Activated T-cell treated with anti-CD3 and anti-CD28 coated beads for 4 hours (primary cell): ENCODE results near the gene EIF4E3.

Experiments
- DNase-seq: peaks from one replicate; pipeline ENCODE4 v3.0.0-alpha.2; 2020

EIF4E3 gene

DNA sequence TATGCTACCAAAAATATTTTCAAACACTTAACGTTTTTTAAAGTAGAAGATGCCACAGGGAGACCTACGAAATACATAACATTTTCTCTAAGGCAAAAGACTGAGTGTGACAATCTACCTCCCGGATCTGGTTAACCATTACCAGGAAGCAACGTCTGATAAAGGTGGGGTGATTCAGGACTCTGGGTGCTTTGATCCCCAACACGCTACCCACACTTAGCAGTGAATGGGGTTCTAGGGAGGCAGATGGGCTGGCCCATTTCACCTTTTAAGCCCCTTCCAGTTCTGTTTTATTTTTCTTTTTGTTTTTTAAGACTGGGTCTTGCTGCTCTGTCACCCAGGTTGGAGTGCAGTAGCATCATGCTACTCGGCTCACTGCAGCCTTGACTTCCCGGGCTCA, 39.5 kb downstream of the EIF4E3 start:
- DNase-seq: no peak

- DNase-seq: no peak
Observed at GRCh38 chr3:71684757-71685386, 40.3 kb downstream of the EIF4E3 start.

- DNase-seq: no peak
Observed at GRCh38 chr3:71684046-71684756, 41.0 kb downstream of the EIF4E3 start.

- no peak for DNase-seq
Observed at GRCh38 chr3:71681224-71681668, 44.0 kb downstream of the EIF4E3 start.

DNA sequence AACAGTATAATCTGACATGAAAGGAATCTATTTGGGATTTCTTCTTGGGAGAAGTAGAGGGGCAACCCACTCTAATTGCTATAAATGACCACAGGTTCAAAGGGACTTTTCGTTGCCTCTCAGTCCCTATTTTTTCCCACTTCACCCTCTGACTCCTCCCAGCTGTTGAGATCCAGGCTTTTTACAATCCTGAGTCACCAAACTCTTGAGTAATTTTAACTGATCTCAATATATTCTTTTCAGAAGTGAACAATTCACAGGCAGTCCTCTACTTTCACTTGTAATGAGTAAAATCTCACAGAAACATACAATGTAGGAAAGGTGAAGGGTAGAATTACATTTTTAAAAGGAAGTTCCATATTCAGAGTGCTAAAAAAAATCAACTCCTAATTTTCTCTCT, 44.6 kb downstream of the EIF4E3 start:
- no peak for DNase-seq

- DNase-seq: no peak
Observed at GRCh38 chr3:71676931-71677330, 48.3 kb downstream of the EIF4E3 start.

GRCh38 chr3:71673486-71673885, 51.7 kb downstream of the EIF4E3 start:
- no peak for DNase-seq

DNA sequence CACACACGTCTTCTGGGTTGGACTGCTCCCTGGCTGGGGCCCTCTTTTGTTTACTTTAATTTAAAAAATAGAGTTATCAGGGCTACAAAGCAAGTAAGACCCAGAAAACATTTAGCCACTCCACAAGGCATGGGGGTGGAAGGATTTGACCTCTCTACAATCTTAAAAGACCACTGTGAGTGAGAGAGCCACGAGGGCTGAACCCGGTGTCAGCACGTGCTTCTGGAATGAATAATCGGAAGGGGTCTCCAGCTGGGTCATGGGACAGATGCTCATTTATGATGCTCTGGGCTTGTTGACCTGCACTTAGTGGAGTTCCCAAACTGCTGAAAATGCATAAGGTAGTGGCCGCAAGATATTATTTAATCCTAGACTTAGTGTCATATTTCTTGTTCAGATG, 52.4 kb downstream of the EIF4E3 start:
- no peak for DNase-seq

- no peak for DNase-seq
Observed at GRCh38 chr3:71672340-71672739, 52.9 kb downstream of the EIF4E3 start.

GRCh38 chr3:71671216-71671845, 53.9 kb downstream of the EIF4E3 start:
- DNase-seq: no peak

GRCh38 chr3:71662568-71662967, 62.6 kb downstream of the EIF4E3 start:
- no peak for DNase-seq

DNA sequence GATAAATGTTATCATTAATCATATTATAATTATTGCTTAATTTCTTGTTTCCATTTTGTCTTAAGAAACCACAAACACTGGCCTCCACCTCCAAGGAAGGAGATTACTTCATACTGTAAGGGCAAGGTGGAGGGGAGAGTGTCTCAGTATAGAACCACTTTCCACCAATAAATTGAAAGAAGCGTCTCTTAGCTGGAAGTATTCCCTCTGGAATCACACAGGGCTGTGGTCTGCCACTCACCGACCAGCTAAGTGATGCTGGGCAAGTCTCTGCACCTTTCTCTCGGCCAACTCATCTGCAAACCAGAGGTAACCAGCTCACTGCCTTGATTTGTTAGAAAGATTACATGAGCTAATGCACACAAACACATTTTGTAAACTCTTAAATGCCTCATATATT, 63.1 kb downstream of the EIF4E3 start:
- DNase-seq: no peak

DNA sequence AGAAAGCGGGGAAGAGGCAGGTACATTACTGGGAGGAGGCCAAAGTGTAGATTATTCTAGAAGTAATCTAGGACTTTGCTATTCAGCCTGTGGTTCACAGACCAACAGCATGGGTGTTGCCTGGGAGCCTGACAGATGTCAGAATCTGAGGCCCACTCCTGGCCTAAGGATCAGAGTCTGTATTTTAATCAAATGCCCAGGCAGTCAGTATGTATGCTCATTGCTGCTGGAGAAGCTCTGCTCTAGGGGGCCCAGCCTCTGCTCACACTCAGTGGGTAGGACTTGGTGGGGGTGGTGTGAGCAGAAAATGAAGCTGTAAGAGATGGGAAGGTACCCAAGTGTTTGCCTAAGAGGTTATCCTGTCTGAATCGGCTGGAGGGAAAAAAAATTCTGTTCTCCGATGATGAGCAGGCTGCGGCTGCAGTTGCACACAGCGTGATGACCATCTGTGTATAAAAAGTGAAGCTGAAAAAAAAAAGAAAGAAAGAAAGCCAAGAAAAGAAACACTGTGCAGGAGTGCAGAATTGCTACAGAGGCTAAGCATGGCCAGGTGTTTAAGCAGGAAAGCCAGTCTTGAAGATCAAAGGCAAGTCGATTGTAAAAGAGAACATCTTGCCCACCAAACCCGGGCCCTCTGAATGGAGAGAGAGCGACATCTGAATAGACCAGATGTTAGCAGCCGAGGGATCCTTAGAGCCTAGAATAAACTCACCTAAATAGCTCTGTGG, 65.2 kb downstream of the EIF4E3 start:
- DNase-seq: no peak

DNA sequence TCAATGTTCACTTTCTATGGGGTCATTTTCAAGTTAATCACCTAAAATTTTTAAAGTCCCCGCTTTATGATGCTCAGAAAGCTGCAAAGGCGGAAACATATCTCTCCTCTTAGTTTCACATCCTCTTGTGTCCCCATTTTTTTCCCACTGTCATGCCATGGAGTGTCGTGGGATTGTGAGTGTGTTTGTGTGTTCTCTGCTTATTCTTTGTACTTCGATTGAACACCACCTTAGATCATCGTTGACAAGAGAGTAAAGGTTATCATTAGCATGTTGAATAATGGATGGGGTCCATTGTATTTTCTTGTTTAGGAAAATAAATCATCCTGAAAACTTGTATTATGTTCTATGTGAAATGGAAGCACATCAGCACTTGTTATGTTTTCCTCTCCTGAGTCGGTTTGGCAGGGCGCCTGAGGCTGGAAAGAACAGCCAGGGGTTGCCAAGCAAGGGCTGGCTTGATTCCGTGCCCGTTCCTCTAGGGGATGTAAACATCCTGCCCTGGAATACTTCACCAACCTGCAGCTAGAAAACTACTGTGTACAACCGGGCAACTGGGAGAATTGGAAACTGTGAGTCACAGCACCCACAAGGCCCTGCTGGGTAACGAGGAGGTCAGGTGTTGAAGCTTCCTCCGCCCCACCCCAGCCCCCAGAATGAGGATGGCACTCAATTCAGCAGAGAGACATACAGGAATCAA, 67.2 kb downstream of the EIF4E3 start:
- no peak for DNase-seq

DNA sequence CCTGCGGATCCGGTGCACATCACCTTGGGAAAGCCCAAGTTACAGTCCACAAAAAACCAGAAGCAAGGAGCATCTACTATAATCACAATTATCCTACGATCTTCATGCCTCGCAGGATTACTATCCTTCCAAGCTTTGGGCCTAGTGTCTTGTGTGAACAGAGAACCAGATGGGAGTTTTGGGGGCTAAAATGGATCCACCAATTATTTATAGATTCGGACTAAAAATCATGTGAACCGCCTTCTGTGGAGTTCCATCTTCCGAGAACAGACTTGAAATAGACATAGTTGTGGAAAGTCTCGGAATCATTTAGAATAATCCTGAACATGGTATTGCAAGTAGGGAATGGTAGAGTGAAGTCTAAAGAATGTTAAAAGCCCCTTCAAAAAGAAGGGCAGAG, 70.1 kb downstream of the EIF4E3 start:
- no peak for DNase-seq

GRCh38 chr3:71653414-71653807, 71.8 kb downstream of the EIF4E3 start:
- no peak for DNase-seq

DNA sequence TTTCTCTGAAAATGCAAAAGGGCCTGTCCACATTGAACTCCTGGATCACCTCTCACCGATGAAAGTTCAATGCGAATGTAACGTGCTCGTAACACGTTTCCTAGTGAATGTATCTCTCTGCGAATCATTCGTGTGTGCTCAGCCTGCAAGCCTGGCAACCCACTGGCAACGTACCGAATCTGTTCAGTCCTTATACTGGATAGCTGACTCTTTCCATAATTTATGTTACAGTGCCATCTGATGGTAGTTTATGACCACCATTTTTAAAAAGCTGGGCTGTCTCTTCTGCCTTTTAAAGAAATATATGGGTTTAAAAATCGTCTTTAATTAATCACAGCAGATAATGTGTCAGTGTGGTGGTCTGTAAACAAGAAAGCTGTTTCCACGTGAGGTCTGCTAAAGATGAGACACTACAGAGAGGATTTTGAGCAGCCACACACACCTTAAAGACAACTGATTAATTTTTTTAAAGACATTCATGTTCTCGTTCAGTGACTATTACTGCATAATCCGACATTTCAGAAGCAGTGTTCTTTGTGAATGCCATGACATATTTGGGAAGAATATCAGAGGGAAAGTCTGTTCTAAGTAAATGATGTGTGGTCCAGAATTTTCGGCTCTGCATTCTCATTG, 72.3 kb downstream of the EIF4E3 start:
- DNase-seq: no peak

- DNase-seq: no peak
Observed at GRCh38 chr3:71651625-71652024, 73.6 kb downstream of the EIF4E3 start.

GRCh38 chr3:71650372-71650771, 74.8 kb downstream of the EIF4E3 start:
- no peak for DNase-seq

DNA sequence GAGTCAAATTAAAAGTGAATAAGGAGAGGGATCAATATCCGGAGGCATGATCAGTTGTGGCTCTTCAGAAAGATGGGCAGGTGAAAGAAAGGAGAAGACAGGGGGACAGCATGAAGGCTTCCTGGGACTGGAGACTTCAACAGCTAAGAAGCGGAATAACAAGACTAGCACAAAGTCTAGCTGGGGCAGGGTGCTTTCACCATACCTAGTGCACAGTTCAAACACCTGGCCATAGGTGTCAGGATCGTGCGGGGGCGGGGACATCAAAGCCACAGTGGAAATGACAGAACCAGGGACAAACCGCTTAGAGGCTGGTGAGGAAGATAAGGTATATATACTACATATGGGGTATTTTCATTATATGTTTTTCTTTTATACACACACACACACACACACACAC, 75.4 kb downstream of the EIF4E3 start:
- no peak for DNase-seq

DNA sequence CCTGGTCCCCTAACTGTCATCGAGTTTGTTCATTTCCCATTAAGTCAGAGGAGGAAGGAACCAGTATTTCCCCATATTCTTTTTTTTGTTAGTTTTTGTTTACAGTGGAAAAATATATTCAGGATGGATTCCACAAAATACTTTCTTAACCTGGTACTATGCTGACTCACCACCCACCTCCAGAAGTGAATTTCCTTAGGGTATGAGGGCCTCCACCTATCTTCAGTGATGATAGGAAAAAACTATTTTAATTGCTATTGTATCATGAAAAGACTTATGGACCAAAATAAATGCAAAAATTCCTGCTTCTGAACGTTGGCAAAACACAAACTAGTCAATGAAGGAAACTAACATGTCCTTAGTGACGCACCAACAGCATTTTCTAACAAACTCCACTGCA, 77.5 kb downstream of the EIF4E3 start:
- no peak for DNase-seq

- DNase-seq: no peak
Observed at GRCh38 chr3:71646971-71647370, 78.2 kb downstream of the EIF4E3 start.

DNA sequence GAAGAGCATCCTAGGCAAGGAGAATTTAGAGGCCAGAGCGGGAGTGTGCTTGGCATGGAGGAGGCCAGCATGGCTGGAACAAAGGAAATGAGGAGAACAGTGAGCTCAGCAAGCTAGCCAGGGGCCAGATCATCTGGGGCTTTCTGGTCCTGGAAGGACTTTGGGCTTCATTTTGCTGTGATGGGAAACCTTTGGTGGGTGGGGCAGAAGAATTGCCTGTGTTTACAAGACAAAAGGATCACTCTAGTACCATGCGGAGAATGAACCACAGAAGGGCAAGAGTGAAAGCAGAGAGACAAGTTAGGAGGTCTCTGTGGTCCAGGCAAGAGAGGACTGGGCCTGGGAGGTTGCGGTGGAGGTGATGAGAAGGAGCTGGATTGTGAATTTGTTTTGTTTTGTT, 80.1 kb downstream of the EIF4E3 start:
- no peak for DNase-seq
